Tibial nerve (tissue), 4 donors: ENCODE results near the gene CUEDC1.

Experiments used
- CTCF ChIP-seq, 5 experiments: fragments of 200-600 bp in 3 of 5; fragments of 450-650 bp in 2 of 5; sonication (generic) in 3 of 5; IDR thresholded peaks; one replicate each; pipeline ENCODE4 v1.5.1; 2016 to 2019; ENCODE audit warnings: antibody characterized with exemption in 5 of 5, mild to moderate bottlenecking in 3 of 5, moderate library complexity in 2 of 5
- EP300 ChIP-seq, 2 donors: sonication (generic); formaldehyde crosslinking; IDR thresholded peaks; one replicate each; pipeline ENCODE4 v1.6.1; 2017; ENCODE audit warnings: antibody characterized with exemption in 2 of 2, mild to moderate bottlenecking in 1 of 2

- TF ChIP-seq CTCF (IDR thresholded peaks at IDR 0.05) (no peak), EP300 (IDR thresholded peaks at IDR 0.05) (peak in 1 of 2 donors; percentile 57)
Measured at GRCh38 chr17:57927048-57927723, 28.0 kb downstream of the CUEDC1 start.
